WTC11 (cell line): ENCODE data around the gene SLF1. TPM values are rescaled to one million over a fixed set of nuclear protein-coding genes. Genes with fewer than 3 reads are reported as not detected.

Experiments
- ATAC-seq: fragments of 200-7000 bp; cut with Tn5 transposase; 2 replicates; pipeline ENCODE4 v1.10.0; 2021; ENCODE audit warnings: mild to moderate bottlenecking, moderate library complexity
- CTCF ChIA-PET: fragments of 300-600 bp; sonication (Branson Sonifier 250); formaldehyde crosslinking; loops from one replicate; lab custom pipeline; 2021; ENCODE audit warnings: antibody characterized with exemption; lab: Charles Lee
- POLR2A ChIA-PET: fragments of 350-600 bp; sonication (Branson Sonifier 250); formaldehyde crosslinking; loops from one replicate; lab custom pipeline; 2021; ENCODE audit warnings: antibody characterized with exemption; lab: Charles Lee
- DNase-seq: peaks from one replicate; pipeline ENCODE4 v3.0.0; 2021; ENCODE audit warnings: low spot score
- H3K27ac Mint-ChIP-seq: 2 replicates; pipeline ENCODE4 v1.8.0; 2021; ENCODE audit warnings: mixed read lengths
- H3K27me3 Mint-ChIP-seq: 2 replicates; pipeline ENCODE4 v1.8.0; 2021; ENCODE audit warnings: low read depth, mild to moderate bottlenecking, moderate library complexity, mixed read lengths
- H3K36me3 Mint-ChIP-seq: 2 replicates; pipeline ENCODE4 v1.8.0; 2021; ENCODE audit warnings: mixed read lengths
- H3K4me1 Mint-ChIP-seq: 2 replicates; pipeline ENCODE4 v1.8.0; 2022; ENCODE audit warnings: mixed read lengths
- H3K4me3 Mint-ChIP-seq: 2 replicates; pipeline ENCODE4 v1.8.0; 2021; ENCODE audit warnings: mild to moderate bottlenecking, moderate library complexity, mixed read lengths
- H3K9me3 Mint-ChIP-seq: 2 replicates; pipeline ENCODE4 v1.8.0; 2021; ENCODE audit warnings: mixed read lengths
- AFF4 ChIP-seq: sonication (generic); formaldehyde crosslinking; IDR thresholded peaks from 2 replicates; pipeline ENCODE4 v1.8.1; 2023; ENCODE audit warnings: mild to moderate bottlenecking, missing genetic modification reagents, borderline replicate concordance
- ELF4 ChIP-seq: sonication (generic); formaldehyde crosslinking; IDR thresholded peaks from 2 replicates; pipeline ENCODE4 v1.8.1; 2022; ENCODE audit warnings: low read depth, mild to moderate bottlenecking, moderate library complexity, missing genetic modification reagents
- FOXK1 ChIP-seq: sonication (generic); formaldehyde crosslinking; IDR thresholded peaks from 2 replicates; pipeline ENCODE4 v1.8.0; 2022; ENCODE audit warnings: mild to moderate bottlenecking, moderate library complexity, missing genetic modification reagents
- FOXP1 ChIP-seq: sonication (generic); formaldehyde crosslinking; IDR thresholded peaks from 2 replicates; pipeline ENCODE4 v1.8.0; 2022; ENCODE audit warnings: missing genetic modification reagents, mild to moderate bottlenecking, moderate library complexity, borderline replicate concordance
- HMGXB4 ChIP-seq: sonication (generic); formaldehyde crosslinking; IDR thresholded peaks from 2 replicates; pipeline ENCODE4 v1.8.1; 2023; ENCODE audit warnings: mild to moderate bottlenecking, moderate library complexity, missing genetic modification reagents
- JUN ChIP-seq: sonication (generic); formaldehyde crosslinking; IDR thresholded peaks from 2 replicates; pipeline ENCODE4 v1.8.0; 2023; ENCODE audit warnings: mild to moderate bottlenecking, missing genetic modification reagents
- TEAD4 ChIP-seq: sonication (generic); formaldehyde crosslinking; IDR thresholded peaks from 2 replicates; pipeline ENCODE4 v1.8.0; 2022; ENCODE audit warnings: mild to moderate bottlenecking, missing genetic modification reagents
- TP53 ChIP-seq: sonication (generic); formaldehyde crosslinking; IDR thresholded peaks from 2 replicates; pipeline ENCODE4 v1.8.1; 2023; ENCODE audit warnings: mild to moderate bottlenecking, missing genetic modification reagents
- ZNF219 ChIP-seq: sonication (generic); formaldehyde crosslinking; IDR thresholded peaks from 2 replicates; pipeline ENCODE4 v1.8.0; 2023; ENCODE audit warnings: missing genetic modification reagents, mild to moderate bottlenecking, borderline replicate concordance
- ZNF281 ChIP-seq: sonication (generic); formaldehyde crosslinking; IDR thresholded peaks from 2 replicates; pipeline ENCODE4 v1.8.0; 2023; ENCODE audit warnings: mild to moderate bottlenecking, missing genetic modification reagents
- ZNF317 ChIP-seq: sonication (generic); formaldehyde crosslinking; IDR thresholded peaks from 2 replicates; pipeline ENCODE4 v1.8.1; 2023; ENCODE audit warnings: low read depth, mild to moderate bottlenecking, moderate library complexity, missing genetic modification reagents, borderline replicate concordance
- ZNF396 ChIP-seq: fragments of 250-450 bp; sonication (Bioruptor Pico); IDR thresholded peaks from 2 replicates; pipeline ENCODE4 v1.8.0; 2021; ENCODE audit warnings: mild to moderate bottlenecking, moderate library complexity, borderline replicate concordance
- ZNF423 ChIP-seq: fragments of 250-450 bp; sonication (Bioruptor Pico); IDR thresholded peaks from 2 replicates; pipeline ENCODE4 v2.1.2; 2022; ENCODE audit warnings: mild to moderate bottlenecking, moderate library complexity
- ZSCAN18 ChIP-seq: fragments of 250-450 bp; sonication (Bioruptor Pico); IDR thresholded peaks from 2 replicates; pipeline ENCODE4 v2.1.2; 2022; ENCODE audit warnings: mild to moderate bottlenecking, moderate library complexity
- total RNA-seq: library from RNA; stranded (reverse); gene quantifications from 3 replicates; pipeline ENCODE4 v1.2.3, GENCODE V29; 2021
- TF ChIP-seq, protein P1 (sequence below): sonication (generic); formaldehyde crosslinking; IDR thresholded peaks from 2 replicates; pipeline ENCODE4 v1.8.1; 2022; ENCODE audit warnings: low read depth, mild to moderate bottlenecking, moderate library complexity, missing genetic modification reagents, borderline replicate concordance
- TF ChIP-seq, protein P2 (sequence below): sonication (generic); formaldehyde crosslinking; IDR thresholded peaks from 2 replicates; pipeline ENCODE4 v1.8.1; 2022; ENCODE audit warnings: mild to moderate bottlenecking, missing genetic modification reagents, moderate library complexity, borderline replicate concordance
- TF ChIP-seq, protein P3 (sequence below): sonication (generic); formaldehyde crosslinking; conservative IDR thresholded peaks from 2 replicates; pipeline ENCODE4 v1.8.1; 2022; ENCODE audit warnings: mild to moderate bottlenecking, missing genetic modification reagents
- TF ChIP-seq, protein P4 (sequence below): sonication (generic); formaldehyde crosslinking; IDR thresholded peaks from 2 replicates; pipeline ENCODE4 v1.8.0; 2022; ENCODE audit warnings: missing genetic modification reagents

Gene SLF1
- total RNA-seq, 1 experiment from 2014 or later = 15.7 TPM

GRCh38 chr5:94620256-94620655 is 1.8 kb downstream of the SLF1 start (continued):
- TF ChIP-seq ZNF396 (no peak), JUN (no peak), ZNF423 (CRISPR knock-in tag) (no peak)
- TF ChIP-seq, protein P1, sequence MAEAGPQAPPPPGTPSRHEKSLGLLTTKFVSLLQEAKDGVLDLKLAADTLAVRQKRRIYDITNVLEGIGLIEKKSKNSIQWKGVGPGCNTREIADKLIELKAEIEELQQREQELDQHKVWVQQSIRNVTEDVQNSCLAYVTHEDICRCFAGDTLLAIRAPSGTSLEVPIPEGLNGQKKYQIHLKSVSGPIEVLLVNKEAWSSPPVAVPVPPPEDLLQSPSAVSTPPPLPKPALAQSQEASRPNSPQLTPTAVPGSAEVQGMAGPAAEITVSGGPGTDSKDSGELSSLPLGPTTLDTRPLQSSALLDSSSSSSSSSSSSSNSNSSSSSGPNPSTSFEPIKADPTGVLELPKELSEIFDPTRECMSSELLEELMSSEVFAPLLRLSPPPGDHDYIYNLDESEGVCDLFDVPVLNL (CRISPR knock-in tag) = no peak

DNA sequence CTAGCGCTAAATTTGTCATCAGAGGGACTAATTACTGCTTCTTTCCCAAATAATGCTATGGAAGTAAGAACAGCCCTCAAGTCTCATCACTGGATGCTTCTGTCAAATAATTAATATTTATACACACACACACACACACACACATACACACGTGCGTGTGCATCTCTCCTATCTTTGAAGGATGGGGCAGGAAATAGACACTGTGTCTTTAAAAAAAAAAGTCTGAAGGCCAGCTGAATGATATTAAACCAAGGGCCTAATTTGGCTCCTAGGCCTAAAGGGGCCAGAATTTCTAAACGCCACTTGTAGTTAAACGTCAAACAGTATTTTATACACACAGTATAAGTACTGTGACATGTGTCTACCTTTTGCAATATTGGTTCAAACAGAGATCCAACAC is 3.3 kb downstream of the SLF1 start:
- DNase-seq (no peak), ATAC-seq (no peak)
- ChIA-PET POLR2A (no interaction called here), CTCF (no interaction called here)
- Mint-ChIP-seq H3K4me3 (no peak overlapping the region), H3K27ac (no peak overlapping the region), H3K27me3 (no peaks in the 10 kb centered on the region), H3K9me3 (no peaks in the 10 kb centered on the region), H3K4me1 (peaks cover 14% of the 10 kb centered on the region), H3K36me3 (no peaks in the 10 kb centered on the region)
- TF ChIP-seq ZNF317 (CRISPR knock-in tag) (no peak), FOXK1 (no peak), HMGXB4 (no peak), ZNF219 (CRISPR knock-in tag) (no peak), ELF4 (CRISPR knock-in tag) (no peak), ZSCAN18 (no peak), FOXP1 (no peak), ZNF281 (CRISPR knock-in tag) (no peak), TEAD4 (CRISPR knock-in tag) (no peak), TP53 (no peak), AFF4 (no peak)
- TF ChIP-seq, protein P2, sequence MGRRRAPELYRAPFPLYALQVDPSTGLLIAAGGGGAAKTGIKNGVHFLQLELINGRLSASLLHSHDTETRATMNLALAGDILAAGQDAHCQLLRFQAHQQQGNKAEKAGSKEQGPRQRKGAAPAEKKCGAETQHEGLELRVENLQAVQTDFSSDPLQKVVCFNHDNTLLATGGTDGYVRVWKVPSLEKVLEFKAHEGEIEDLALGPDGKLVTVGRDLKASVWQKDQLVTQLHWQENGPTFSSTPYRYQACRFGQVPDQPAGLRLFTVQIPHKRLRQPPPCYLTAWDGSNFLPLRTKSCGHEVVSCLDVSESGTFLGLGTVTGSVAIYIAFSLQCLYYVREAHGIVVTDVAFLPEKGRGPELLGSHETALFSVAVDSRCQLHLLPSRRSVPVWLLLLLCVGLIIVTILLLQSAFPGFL = no peak
- TF ChIP-seq, protein P3, sequence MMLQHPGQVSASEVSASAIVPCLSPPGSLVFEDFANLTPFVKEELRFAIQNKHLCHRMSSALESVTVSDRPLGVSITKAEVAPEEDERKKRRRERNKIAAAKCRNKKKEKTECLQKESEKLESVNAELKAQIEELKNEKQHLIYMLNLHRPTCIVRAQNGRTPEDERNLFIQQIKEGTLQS (CRISPR knock-in tag) = no peak
- TF ChIP-seq, protein P4, sequence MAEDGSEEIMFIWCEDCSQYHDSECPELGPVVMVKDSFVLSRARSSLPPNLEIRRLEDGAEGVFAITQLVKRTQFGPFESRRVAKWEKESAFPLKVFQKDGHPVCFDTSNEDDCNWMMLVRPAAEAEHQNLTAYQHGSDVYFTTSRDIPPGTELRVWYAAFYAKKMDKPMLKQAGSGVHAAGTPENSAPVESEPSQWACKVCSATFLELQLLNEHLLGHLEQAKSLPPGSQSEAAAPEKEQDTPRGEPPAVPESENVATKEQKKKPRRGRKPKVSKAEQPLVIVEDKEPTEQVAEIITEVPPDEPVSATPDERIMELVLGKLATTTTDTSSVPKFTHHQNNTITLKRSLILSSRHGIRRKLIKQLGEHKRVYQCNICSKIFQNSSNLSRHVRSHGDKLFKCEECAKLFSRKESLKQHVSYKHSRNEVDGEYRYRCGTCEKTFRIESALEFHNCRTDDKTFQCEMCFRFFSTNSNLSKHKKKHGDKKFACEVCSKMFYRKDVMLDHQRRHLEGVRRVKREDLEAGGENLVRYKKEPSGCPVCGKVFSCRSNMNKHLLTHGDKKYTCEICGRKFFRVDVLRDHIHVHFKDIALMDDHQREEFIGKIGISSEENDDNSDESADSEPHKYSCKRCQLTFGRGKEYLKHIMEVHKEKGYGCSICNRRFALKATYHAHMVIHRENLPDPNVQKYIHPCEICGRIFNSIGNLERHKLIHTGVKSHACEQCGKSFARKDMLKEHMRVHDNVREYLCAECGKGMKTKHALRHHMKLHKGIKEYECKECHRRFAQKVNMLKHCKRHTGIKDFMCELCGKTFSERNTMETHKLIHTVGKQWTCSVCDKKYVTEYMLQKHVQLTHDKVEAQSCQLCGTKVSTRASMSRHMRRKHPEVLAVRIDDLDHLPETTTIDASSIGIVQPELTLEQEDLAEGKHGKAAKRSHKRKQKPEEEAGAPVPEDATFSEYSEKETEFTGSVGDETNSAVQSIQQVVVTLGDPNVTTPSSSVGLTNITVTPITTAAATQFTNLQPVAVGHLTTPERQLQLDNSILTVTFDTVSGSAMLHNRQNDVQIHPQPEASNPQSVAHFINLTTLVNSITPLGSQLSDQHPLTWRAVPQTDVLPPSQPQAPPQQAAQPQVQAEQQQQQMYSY (CRISPR knock-in tag) = no peak
